HepG2 (cell line): ENCODE results near the gene KLC4. TPM values are rescaled to one million over a fixed set of nuclear protein-coding genes. Genes with fewer than 3 reads are reported as not detected.

Source experiments
- CENPX ChIP-seq: sonication (generic); formaldehyde crosslinking; IDR thresholded peaks from 2 replicates; pipeline ENCODE4 v1.9.0; 2021; ENCODE audit warnings: mild to moderate bottlenecking, missing genetic modification reagents, moderate library complexity
- CSRNP2 ChIP-seq: sonication (generic); formaldehyde crosslinking; conservative IDR thresholded peaks from 2 replicates; pipeline ENCODE4 v1.8.0; 2022; ENCODE audit warnings: low read depth, missing genetic modification reagents
- FIP1L1 ChIP-seq: fragments of 200-400 bp; formaldehyde crosslinking; IDR thresholded peaks from 2 replicates; pipeline ENCODE4 v1.6.1; 2018; ENCODE audit warnings: low read depth, mild to moderate bottlenecking, low read length, moderate library complexity, borderline replicate concordance; ENCODE audit not compliant: insufficient read depth
- FOXM1 ChIP-seq: sonication (generic); formaldehyde crosslinking; IDR thresholded peaks from 2 replicates; pipeline ENCODE4 v1.5.0; 2020; ENCODE audit warnings: missing genetic modification reagents
- HES4 ChIP-seq: sonication (generic); formaldehyde crosslinking; IDR thresholded peaks from 2 replicates; pipeline ENCODE4 v1.9.0; 2021; ENCODE audit warnings: mild to moderate bottlenecking, missing genetic modification reagents, borderline replicate concordance
- HMGA1 ChIP-seq: sonication (generic); formaldehyde crosslinking; conservative IDR thresholded peaks from 2 replicates; pipeline ENCODE4 v1.4.0; 2020; ENCODE audit warnings: missing genetic modification reagents
- HNF1B ChIP-seq: sonication (generic); formaldehyde crosslinking; IDR thresholded peaks from 2 replicates; pipeline ENCODE4 v1.5.1; 2020; ENCODE audit warnings: mild to moderate bottlenecking, moderate library complexity, missing genetic modification reagents
- IKZF4 ChIP-seq: sonication (generic); formaldehyde crosslinking; IDR thresholded peaks from 2 replicates; pipeline ENCODE4 v1.5.1; 2020; ENCODE audit warnings: borderline replicate concordance, mild to moderate bottlenecking, low read depth, missing genetic modification reagents; ENCODE audit errors: not compliant biosample characterization
- KMT2A ChIP-seq: sonication (generic); formaldehyde crosslinking; IDR thresholded peaks from 2 replicates; pipeline ENCODE4 v1.4.0; 2020; ENCODE audit warnings: missing genetic modification reagents
- MED8 ChIP-seq: sonication (generic); formaldehyde crosslinking; IDR thresholded peaks from 2 replicates; pipeline ENCODE4 v1.8.1; 2023; ENCODE audit warnings: mild to moderate bottlenecking, missing genetic modification reagents; ENCODE audit not compliant: insufficient replicate concordance
- NR2F1 ChIP-seq, 2 experiments: fragments of 450-650 bp in 1 of 2; formaldehyde crosslinking in 1 of 2; IDR thresholded peaks; 2 replicates each; pipeline versions ENCODE4 v1.5.0 to v1.6.1; 2016 to 2020; ENCODE audit warnings: mild to moderate bottlenecking in 1 of 2, missing compliant biosample characterization in 1 of 2, missing genetic modification reagents in 1 of 2, moderate library complexity in 1 of 2
- PBX2 ChIP-seq: IDR thresholded peaks from 2 replicates; pipeline ENCODE4 v1.6.1; 2016; ENCODE audit warnings: control low read depth
- RFXAP ChIP-seq: sonication (generic); formaldehyde crosslinking; IDR thresholded peaks from 2 replicates; pipeline ENCODE4 v1.4.0; 2020; ENCODE audit warnings: missing genetic modification reagents, borderline replicate concordance
- RNF219 ChIP-seq: sonication (generic); formaldehyde crosslinking; IDR thresholded peaks from 2 replicates; pipeline ENCODE4 v1.5.0; 2020; ENCODE audit warnings: mild to moderate bottlenecking, missing genetic modification reagents
- SMARCC2 ChIP-seq: fragments of 450-650 bp; IDR thresholded peaks from 2 replicates; pipeline ENCODE4 v1.6.1; 2017; ENCODE audit warnings: antibody characterized with exemption, mild to moderate bottlenecking
- TBP ChIP-seq: sonication (generic); formaldehyde crosslinking; IDR thresholded peaks from 2 replicates; pipeline ENCODE4 v1.5.0; 2020; ENCODE audit warnings: missing genetic modification reagents
- TEAD3 ChIP-seq: optimal IDR thresholded peaks from 2 replicates; pipeline ENCODE3; 2016; ENCODE audit warnings: borderline replicate concordance
- U2AF2 ChIP-seq: fragments of 200-400 bp; formaldehyde crosslinking; IDR thresholded peaks from 2 replicates; pipeline ENCODE4 v1.6.1; 2017; ENCODE audit warnings: low read depth, mild to moderate bottlenecking, low read length
- ZFP36L2 ChIP-seq: sonication (generic); formaldehyde crosslinking; IDR thresholded peaks from 2 replicates; pipeline ENCODE4 v1.4.0; 2020; ENCODE audit warnings: missing genetic modification reagents
- ZIK1 ChIP-seq: sonication (generic); formaldehyde crosslinking; IDR thresholded peaks from 2 replicates; pipeline ENCODE4 v1.5.0; 2020; ENCODE audit warnings: mild to moderate bottlenecking, low read depth, missing genetic modification reagents, borderline replicate concordance
- ZNF567 ChIP-seq: sonication (generic); formaldehyde crosslinking; IDR thresholded peaks from 2 replicates; pipeline ENCODE4 v1.8.1; 2023; ENCODE audit warnings: mild to moderate bottlenecking, missing genetic modification reagents, borderline replicate concordance
- ZNF569 ChIP-seq: sonication (generic); formaldehyde crosslinking; IDR thresholded peaks from 2 replicates; pipeline ENCODE4 v1.5.0; 2020; ENCODE audit warnings: mild to moderate bottlenecking, missing genetic modification reagents, moderate library complexity, borderline replicate concordance
- ZNF614 ChIP-seq: IDR thresholded peaks from 2 replicates; pipeline ENCODE4 v1.6.1; 2018; ENCODE audit warnings: missing biosample characterization, missing genetic modification reagents, inconsistent platforms, borderline replicate concordance
- polyA plus RNA-seq, 8 experiments: library from polyadenylated mRNA; depleted of rRNA in 3 of 8; stranded (reverse) in 7 of 8; unstranded in 1 of 8; fragments of >200 nt; fragmentation: Illumina TruSeq in 4 of 8; extraction: Trizol in 4 of 8; gene quantifications; 2 replicates each; pipeline versions ENCODE4 v1.2.1 to v1.2.3, GENCODE V29; 2011 to 2016; ENCODE audit warnings: low read depth in 4 of 8, missing spikeins in 1 of 8, mixed read lengths in 1 of 8; ENCODE audit not compliant: insufficient read depth in 1 of 8
- total RNA-seq, 5 experiments: library from RNA; depleted of rRNA; stranded (reverse); fragments of >200 nt; fragmentation: Illumina TruSeq; extraction: Trizol; gene quantifications; 2 replicates each; pipeline ENCODE4 v1.2.3, GENCODE V29; 2016; ENCODE audit warnings: low read depth in 1 of 5

Gene KLC4
- total and polyA plus RNA-seq, 2 of the 13 experiments (the other 11 are each of a cell fraction or from before 2014, with no cell fraction given): 45.4 to 70.4 TPM

GRCh38 chr6:43053545-43054205 lies 5.8 kb upstream of the KLC4 start, which contains the start of gene CUL7 (continued):
- no peak for TF ChIP-seq HMGA1 (CRISPR knock-in tag)
- 0 out of 2 replicates have a peak, but pooled peaks have one; percentile 6 for TF ChIP-seq RFXAP (CRISPR knock-in tag)
- peak; percentile 93 for TF ChIP-seq KMT2A
- peak; percentile 83 for TF ChIP-seq TEAD3 (CRISPR knock-in tag)
- TF ChIP-seq FOXM1 (CRISPR knock-in tag): no peak
- no peak; a peak in 1 of 4 replicates for TF ChIP-seq NR2F1 (CRISPR knock-in tag; IDR thresholded peaks at IDR 0.05)
- TF ChIP-seq U2AF2: no peak
- TF ChIP-seq PBX2 (CRISPR knock-in tag): no peak
- TF ChIP-seq ZNF569 (CRISPR knock-in tag): no peak
- no peak for TF ChIP-seq CENPX (CRISPR knock-in tag)
- peak; percentile 85; the same call in 1 of the 2 replicates for TF ChIP-seq RNF219
- TF ChIP-seq IKZF4 (CRISPR knock-in tag): peak; percentile 88
- no peak; the same call in 1 of the 2 replicates for TF ChIP-seq ZFP36L2
- TF ChIP-seq ZNF614: peak; percentile 96
- TF ChIP-seq HNF1B (CRISPR knock-in tag): peak; percentile 88; the same call in 1 of the 2 replicates
- TF ChIP-seq CSRNP2 (CRISPR knock-in tag): no peak
- no peak for TF ChIP-seq MED8 (CRISPR knock-in tag)
- TF ChIP-seq HES4 (CRISPR knock-in tag): peak; percentile 95; the same call in 1 of the 2 replicates
- TF ChIP-seq ZIK1: no peak
- TF ChIP-seq TBP (CRISPR knock-in tag): no peak
- TF ChIP-seq ZNF567 (CRISPR knock-in tag): no peak; the same call in 1 of the 2 replicates
- TF ChIP-seq SMARCC2: no peak
- peak; percentile 69; the same call in 1 of the 2 replicates for TF ChIP-seq FIP1L1
